SH-SY5Y (cell line): Measurements from ENCODE around the gene RHBDL2.

Experiments
- GATA2 ChIP-seq: IDR thresholded peaks from 2 replicates; pipeline ENCODE4 v1.6.1; 2011; ENCODE audit warnings: mild to moderate bottlenecking, low read depth, low read length
- GATA3 ChIP-seq: IDR thresholded peaks from 2 replicates; pipeline ENCODE4 v1.6.1; 2011; ENCODE audit warnings: low read depth, mild to moderate bottlenecking, low read length, moderate library complexity

- TF ChIP-seq GATA2: no peak
- TF ChIP-seq GATA3: no peak
Measured at GRCh38 chr1:38860454-38860795, 81.2 kb downstream of the RHBDL2 start.
